Stimulated activated CD4-positive, alpha-beta T cell treated with anti-CD3 and anti-CD28 coated beads, TNF-alpha, amount 100 ng/mL, for 1 hour (primary cell): ENCODE data around the gene MARCHF9.

ENCODE experiments used
- DNase-seq, 3 donors: peaks; one replicate each; pipeline ENCODE4 v3.0.0-alpha.2; 2020; ENCODE audit warnings: low read depth in 3 of 3, low spot score in 1 of 3

MARCHF9 gene

GRCh38 chr12:57737467-57738460 lies 17.1 kb upstream of the MARCHF9 start:
- no peak for DNase-seq

- DNase-seq, result no peak
Measured at GRCh38 chr12:57738661-57739237, 16.2 kb upstream of the MARCHF9 start, which contains the start of gene AGAP2. Gene AGAP2, minus strand, starts transcription at chr12:57738742. Its CDS starts 496 bp downstream, at chr12:57738246.

- DNase-seq, result no peak
Measured at GRCh38 chr12:57739387-57739786, 15.5 kb upstream of the MARCHF9 start.

GRCh38 chr12:57739914-57740538 lies 14.9 kb upstream of the MARCHF9 start:
- no peak for DNase-seq

- peak in 2 of 3 donors; percentile 33 to 50 for DNase-seq
Measured at GRCh38 chr12:57740656-57741412, 14.1 kb upstream of the MARCHF9 start.

DNA sequence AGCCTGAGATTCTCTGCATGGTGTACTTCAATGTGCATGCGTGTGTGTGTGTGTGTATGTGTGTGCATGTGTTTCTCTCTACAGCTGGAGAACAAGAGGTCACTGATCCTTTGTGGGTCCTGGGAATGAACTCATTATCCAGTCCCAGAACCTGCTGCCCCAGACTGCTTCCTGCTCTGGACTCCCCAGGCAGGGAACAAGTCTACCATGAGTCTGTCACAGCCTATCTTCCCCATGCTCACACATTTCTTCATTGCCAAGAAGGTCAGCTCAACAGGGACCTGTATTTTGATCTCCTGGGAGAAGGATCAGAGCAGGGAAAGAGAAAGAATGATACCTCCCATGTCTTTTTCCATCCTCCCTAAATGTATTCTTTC lies 13.5 kb upstream of the MARCHF9 start:
- no peak for DNase-seq

GRCh38 chr12:57741844-57742738 lies 12.8 kb upstream of the MARCHF9 start:
- DNase-seq, result peak in 2 of 3 donors; percentile 51 to 53

DNA sequence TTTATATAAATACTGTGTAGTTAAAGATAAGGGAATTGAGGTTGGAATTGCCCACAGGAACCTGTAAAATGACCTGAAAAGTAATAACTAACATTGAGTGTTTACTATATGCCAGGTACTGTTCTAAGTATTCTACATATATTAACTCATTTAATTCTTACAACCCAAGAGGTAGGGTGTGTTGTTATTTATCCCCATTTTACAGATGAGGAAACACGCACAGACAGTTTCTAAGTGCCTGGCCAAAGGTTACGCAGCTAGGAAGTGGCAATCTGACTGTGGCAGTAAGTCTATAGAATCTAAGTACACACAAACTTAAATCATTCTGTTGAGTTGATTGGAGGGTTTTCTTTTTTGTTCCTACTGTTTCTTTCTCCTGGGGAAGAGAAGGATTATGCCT lies 11.1 kb upstream of the MARCHF9 start:
- DNase-seq, result no peak

GRCh38 chr12:57744194-57744776 lies 10.6 kb upstream of the MARCHF9 start:
- DNase-seq, result peak in 2 of 3 donors; percentile 36 to 66

DNA sequence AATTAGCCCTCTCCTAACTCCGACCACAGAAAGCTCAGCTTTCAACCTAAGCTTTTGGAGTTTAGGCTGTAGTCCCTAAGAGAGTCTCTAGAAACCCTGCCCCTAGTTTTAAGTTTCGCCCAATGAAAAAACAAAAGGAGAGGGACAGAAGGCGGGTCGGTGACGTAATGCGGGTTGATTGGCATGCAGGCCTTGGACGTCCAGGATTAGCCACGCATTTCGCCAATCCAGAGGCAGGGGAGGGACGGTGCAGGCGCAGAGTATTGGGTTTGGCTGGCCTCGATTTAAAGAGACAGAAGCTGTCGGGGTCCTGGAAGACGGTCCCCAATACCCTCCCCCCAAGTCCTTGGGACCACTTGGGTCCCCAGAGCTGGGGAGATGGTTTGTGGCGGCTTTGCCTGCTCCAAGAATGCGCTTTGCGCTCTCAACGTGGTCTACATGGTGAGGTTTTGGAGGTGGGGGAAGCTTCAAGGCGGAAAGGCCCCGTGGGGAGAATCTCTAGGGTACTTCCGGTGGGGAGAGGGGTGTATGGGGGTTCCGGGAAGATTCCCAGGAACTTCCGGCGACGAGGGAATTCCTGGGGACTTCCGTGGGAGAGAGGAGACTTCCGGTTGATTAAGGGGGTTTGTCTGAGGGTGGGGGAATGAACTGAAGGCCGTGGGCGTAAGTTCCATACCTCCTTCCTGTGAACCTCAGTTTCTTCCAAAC lies 10.0 kb upstream of the MARCHF9 start, which contains the start of gene TSPAN31:
TSPAN31 (plus strand) TSS at position 263 of the 708 bp plus-strand sequence; CDS start at position 379, 116 bp downstream.
- DNase-seq, result peak; percentile 79 to 85 (median 83)

DNA sequence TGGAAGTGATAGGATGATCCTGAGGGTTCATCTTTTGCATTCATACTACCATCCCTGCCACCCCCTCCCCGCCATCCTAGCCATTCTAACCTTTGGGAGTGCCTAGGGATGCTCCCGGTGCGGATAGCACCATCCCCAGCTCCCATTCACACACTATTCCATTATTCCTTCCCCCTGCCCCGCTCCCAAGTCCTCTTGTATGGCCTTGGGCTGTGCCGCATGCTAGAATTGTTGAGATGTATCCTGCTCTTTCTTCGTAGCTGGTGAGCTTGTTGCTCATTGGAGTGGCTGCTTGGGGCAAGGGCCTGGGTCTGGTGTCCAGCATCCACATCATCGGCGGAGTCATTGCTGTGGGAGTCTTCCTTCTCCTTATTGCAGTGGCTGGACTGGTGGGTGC lies 9.4 kb upstream of the MARCHF9 start:
- no peak for DNase-seq

- no peak for DNase-seq
Measured at GRCh38 chr12:57746025-57746424, 8.9 kb upstream of the MARCHF9 start.

GRCh38 chr12:57749061-57749460 lies 5.8 kb upstream of the MARCHF9 start:
- DNase-seq, result no peak

DNA sequence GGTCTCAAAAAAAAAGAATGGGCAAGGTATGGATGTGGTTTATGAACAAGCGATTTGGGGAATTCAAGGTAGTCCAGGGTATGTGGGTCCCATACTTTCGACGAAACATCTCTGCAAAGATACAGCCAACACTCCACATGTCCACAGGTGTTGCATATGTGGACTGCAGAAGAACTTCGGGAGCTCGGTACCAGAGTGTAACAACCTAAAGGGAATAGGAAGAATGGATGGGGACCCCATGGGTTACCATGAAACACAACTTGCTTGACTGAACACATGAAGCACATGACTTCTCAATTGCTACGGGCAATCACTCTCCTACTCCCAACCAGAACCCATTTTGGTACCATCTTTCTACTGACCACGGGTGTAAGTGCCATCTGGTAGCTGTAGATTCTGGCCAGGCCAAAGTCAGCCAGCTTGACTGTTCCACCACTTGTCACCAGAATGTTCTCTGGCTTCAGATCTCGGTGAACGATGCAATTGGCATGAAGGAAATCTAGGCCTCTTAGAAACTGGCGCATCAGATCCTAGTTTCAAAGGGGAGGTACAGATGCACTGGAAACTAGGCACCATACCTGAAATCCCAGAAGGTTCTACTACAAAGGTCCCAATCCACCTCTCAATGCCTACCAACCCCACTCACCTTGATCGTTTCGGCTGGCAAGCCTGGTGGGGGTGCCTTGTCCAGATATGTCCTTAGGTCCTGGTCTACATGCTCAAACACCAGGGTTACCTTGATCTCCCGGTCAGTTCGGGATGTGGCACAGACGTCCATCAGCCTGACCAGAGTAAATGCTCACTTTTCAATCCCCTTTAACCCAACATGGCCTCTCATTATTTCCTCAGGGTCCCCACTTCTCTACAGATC lies 4.1 kb upstream of the MARCHF9 start:
- no peak for DNase-seq

DNA sequence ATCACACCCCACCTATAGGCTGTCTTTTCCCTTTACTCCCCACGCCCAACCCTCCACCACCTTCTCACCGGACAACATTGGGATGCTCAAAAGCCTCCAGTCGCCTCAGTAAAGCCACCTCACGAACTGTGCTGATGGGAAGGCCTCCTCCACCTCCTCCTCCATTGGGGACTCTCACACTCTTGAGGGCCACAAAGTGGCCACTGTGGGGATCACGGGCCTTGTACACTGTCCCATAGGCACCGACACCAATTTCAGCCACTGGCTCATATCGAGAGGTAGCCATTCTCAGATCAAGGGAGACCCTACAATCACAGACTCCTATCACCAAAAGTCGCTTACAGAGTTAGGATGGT lies 3.5 kb upstream of the MARCHF9 start:
- DNase-seq, result no peak

- DNase-seq, result peak; percentile 89 to 99 (median 96)
Measured at GRCh38 chr12:57751788-57752667, 2.9 kb upstream of the MARCHF9 start, which contains the start of gene CDK4. Gene CDK4, minus strand, starts transcription at chr12:57752310. Its CDS starts 593 bp downstream, at chr12:57751717.

GRCh38 chr12:57752668-57753000 lies 2.3 kb upstream of the MARCHF9 start:
- no peak for DNase-seq
